Osteocyte (in vitro differentiated cells): Measurements from ENCODE around the gene GSE1. TPM values are rescaled to one million over a fixed set of nuclear protein-coding genes. Genes with fewer than 3 reads are reported as not detected.

Source experiments
- DNase-seq: peaks from one replicate; pipeline ENCODE4 v3.0.0; 2021; ENCODE audit warnings: mixed read lengths; ENCODE audit not compliant: unreplicated experiment; ENCODE audit errors: extremely low spot score
- H3K27ac Mint-ChIP-seq: one replicate; pipeline ENCODE4 v1.8.0; 2021; ENCODE audit warnings: mild to moderate bottlenecking, mixed read lengths; ENCODE audit not compliant: unreplicated experiment
- H3K27me3 Mint-ChIP-seq: one replicate; pipeline ENCODE4 v1.8.0; 2021; ENCODE audit warnings: mixed read lengths; ENCODE audit not compliant: unreplicated experiment
- H3K36me3 Mint-ChIP-seq: one replicate; pipeline ENCODE4 v1.8.0; 2021; ENCODE audit warnings: mixed read lengths; ENCODE audit not compliant: unreplicated experiment
- H3K4me1 Mint-ChIP-seq: one replicate; pipeline ENCODE4 v1.8.0; 2021; ENCODE audit warnings: mixed read lengths; ENCODE audit not compliant: unreplicated experiment
- H3K4me3 Mint-ChIP-seq: one replicate; pipeline ENCODE4 v1.8.0; 2021; ENCODE audit warnings: mild to moderate bottlenecking, moderate library complexity, mixed read lengths; ENCODE audit not compliant: unreplicated experiment
- H3K9me3 Mint-ChIP-seq: one replicate; pipeline ENCODE4 v1.8.0; 2021; ENCODE audit warnings: mixed read lengths; ENCODE audit not compliant: unreplicated experiment
- total RNA-seq: library from RNA; stranded (reverse); gene quantifications from 2 replicates; pipeline ENCODE4 v1.2.1, GENCODE V29; 2021
- TF ChIP-seq, protein P1 (sequence below): fragments of 200-600 bp; sonication (generic); IDR thresholded peaks from 2 replicates; pipeline ENCODE4 v1.5.0; 2021; ENCODE audit warnings: antibody characterized with exemption, mild to moderate bottlenecking, moderate library complexity

Gene GSE1
- total RNA-seq, 1 donor from 2014 or later: 64.1 TPM

DNA sequence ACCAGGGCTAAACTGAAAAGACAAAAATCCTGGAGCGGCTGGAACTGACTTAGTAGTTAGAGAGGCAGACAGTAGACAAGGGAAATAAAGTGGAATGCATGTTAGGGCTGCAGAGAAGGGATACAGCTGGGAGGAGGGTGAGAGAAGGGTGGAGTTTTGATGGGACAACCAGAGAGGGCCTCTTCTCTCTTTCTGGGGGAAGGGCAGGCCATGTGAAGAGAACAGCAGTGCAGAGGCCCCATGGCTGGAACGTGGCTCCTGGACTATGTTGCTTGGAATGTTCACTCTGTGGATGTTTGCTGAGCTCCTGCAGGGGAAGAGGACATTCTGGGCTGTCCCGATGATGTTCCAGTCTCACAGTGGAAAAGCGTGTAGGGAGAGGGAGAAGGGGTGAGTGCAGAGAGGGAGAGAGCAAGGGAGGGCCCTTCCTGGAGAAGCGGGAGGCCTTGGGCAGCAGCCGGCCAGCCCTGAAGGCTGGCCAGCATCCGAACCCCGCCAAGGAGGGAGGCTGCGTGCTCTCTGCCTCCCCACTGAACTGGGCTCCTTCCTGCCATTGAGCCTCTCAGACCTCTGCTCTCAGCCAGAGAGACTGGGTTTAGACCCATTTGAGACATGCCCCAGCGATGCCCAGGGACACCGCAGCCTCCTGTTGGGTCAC, 33.1 kb upstream of the GSE1 start:
- Mint-ChIP-seq H3K9me3 (no peaks in the 10 kb centered on the region), H3K36me3 (peaks cover 5% of the 10 kb centered on the region), H3K27ac (peak overlapping the region; percentile 89), H3K4me1 (peaks cover 84% of the 10 kb centered on the region), H3K4me3 (peak overlapping the region; percentile 11), H3K27me3 (no peaks in the 10 kb centered on the region)
- TF ChIP-seq, protein P1, sequence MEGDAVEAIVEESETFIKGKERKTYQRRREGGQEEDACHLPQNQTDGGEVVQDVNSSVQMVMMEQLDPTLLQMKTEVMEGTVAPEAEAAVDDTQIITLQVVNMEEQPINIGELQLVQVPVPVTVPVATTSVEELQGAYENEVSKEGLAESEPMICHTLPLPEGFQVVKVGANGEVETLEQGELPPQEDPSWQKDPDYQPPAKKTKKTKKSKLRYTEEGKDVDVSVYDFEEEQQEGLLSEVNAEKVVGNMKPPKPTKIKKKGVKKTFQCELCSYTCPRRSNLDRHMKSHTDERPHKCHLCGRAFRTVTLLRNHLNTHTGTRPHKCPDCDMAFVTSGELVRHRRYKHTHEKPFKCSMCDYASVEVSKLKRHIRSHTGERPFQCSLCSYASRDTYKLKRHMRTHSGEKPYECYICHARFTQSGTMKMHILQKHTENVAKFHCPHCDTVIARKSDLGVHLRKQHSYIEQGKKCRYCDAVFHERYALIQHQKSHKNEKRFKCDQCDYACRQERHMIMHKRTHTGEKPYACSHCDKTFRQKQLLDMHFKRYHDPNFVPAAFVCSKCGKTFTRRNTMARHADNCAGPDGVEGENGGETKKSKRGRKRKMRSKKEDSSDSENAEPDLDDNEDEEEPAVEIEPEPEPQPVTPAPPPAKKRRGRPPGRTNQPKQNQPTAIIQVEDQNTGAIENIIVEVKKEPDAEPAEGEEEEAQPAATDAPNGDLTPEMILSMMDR: no peak
- no peak for DNase-seq

- peak overlapping the region; percentile 54 for H3K27ac Mint-ChIP-seq
- peaks cover 5% of the 10 kb centered on the region for H3K36me3 Mint-ChIP-seq
- no peak overlapping the region for H3K4me3 Mint-ChIP-seq
- H3K9me3 Mint-ChIP-seq: no peaks in the 10 kb centered on the region
- no peak for DNase-seq
- TF ChIP-seq, protein P1: no peak
- peaks cover 83% of the 10 kb centered on the region for H3K4me1 Mint-ChIP-seq
- H3K27me3 Mint-ChIP-seq: no peaks in the 10 kb centered on the region
Measured at GRCh38 chr16:85580684-85581083, 32.4 kb upstream of the GSE1 start.

DNA sequence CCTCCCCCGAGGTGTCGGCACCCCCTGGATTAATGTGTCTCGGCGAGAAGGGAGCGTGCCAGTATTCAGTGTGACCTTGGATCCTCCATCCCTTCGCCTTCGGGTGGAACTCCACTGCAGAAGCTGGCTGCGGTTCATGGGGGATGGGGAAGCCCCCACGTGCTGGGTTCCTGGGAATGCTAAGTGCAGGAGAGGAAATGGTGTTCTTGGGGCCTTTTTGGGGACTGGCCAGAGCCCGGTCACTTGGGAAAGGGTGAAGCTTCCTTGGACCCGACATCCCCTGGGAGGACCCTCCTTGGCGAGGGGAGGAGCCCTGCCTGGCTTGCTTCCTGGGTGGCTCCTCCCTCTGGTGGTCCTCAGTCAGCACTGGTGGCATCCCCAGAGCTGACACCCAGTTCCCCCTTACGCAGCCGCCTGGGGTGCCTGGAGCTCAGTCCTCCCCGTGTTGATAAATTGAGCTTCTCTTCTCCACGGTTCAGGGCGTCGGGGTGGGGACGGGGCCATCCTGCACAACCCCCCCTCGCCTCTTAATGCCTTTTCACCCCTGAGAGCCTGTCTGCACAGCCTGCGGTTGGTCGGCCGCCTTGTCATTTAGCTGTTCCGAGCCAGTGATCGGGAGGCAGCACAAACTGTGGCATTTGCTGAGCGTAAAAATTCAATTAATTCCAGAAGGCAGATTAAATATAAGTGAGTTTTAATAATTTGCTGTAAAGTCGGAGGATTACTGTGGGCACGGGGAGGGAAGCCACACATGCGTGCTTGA, 30.7 kb upstream of the GSE1 start:
- no peak for DNase-seq
- peaks cover 5% of the 10 kb centered on the region for H3K36me3 Mint-ChIP-seq
- TF ChIP-seq, protein P1: no peak
- H3K4me1 Mint-ChIP-seq: peaks cover 90% of the 10 kb centered on the region
- H3K27ac Mint-ChIP-seq: peak overlapping the region; percentile 98
- peak overlapping the region; percentile 10 for H3K4me3 Mint-ChIP-seq
- H3K9me3 Mint-ChIP-seq: no peaks in the 10 kb centered on the region
- H3K27me3 Mint-ChIP-seq: no peaks in the 10 kb centered on the region

- TF ChIP-seq, protein P1: no peak
- H3K27me3 Mint-ChIP-seq: no peaks in the 10 kb centered on the region
- peaks cover 92% of the 10 kb centered on the region for H3K4me1 Mint-ChIP-seq
- H3K9me3 Mint-ChIP-seq: no peaks in the 10 kb centered on the region
- peak overlapping the region; percentile 69 for H3K4me3 Mint-ChIP-seq
- H3K27ac Mint-ChIP-seq: peak overlapping the region; percentile 98
- H3K36me3 Mint-ChIP-seq: peaks cover 5% of the 10 kb centered on the region
- no peak for DNase-seq
Measured at GRCh38 chr16:85583491-85584181, 29.5 kb upstream of the GSE1 start.

- H3K27me3 Mint-ChIP-seq: no peaks in the 10 kb centered on the region
- peak overlapping the region; percentile 98 for H3K27ac Mint-ChIP-seq
- H3K9me3 Mint-ChIP-seq: no peaks in the 10 kb centered on the region
- TF ChIP-seq, protein P1: no peak
- H3K36me3 Mint-ChIP-seq: peaks cover 5% of the 10 kb centered on the region
- no peak for DNase-seq
- H3K4me1 Mint-ChIP-seq: peaks cover 86% of the 10 kb centered on the region
- no peak overlapping the region for H3K4me3 Mint-ChIP-seq
Measured at GRCh38 chr16:85584267-85584666, 28.9 kb upstream of the GSE1 start.
